Umbilical cord (tissue), 2 donors: ENCODE data around the gene MUC5AC. TPM values are rescaled to one million over a fixed set of nuclear protein-coding genes. Genes with fewer than 3 reads are reported as not detected.
"Not testable (repeated sequence)": the region's sequence is repeated elsewhere in the genome, so short reads cannot be mapped to it uniquely, and the experiment has no call there.

Experiments
- DNase-seq: peaks from one replicate; pipeline ENCODE4 v3.0.0-alpha.2; 2015; ENCODE audit warnings: low spot score
- total RNA-seq: library from RNA; depleted of rRNA; stranded (reverse); fragments of >200 nt; gene quantifications from one replicate; pipeline ENCODE4 v1.2.3, GENCODE V29; 2014; ENCODE audit warnings: low replicate concordance; ENCODE audit not compliant: insufficient read depth

The MUC5AC gene
- total RNA-seq, 1 donor from 2014 or later, result 1.4 TPM

GRCh38 chr11:1140642-1141490 is 16.9 kb upstream of the MUC5AC start:
- no peak for DNase-seq

- DNase-seq, result no peak
These were observed 11.4 kb upstream of the MUC5AC start for GRCh38 chr11:1146365-1146764.

GRCh38 chr11:1147792-1148191 is 10.0 kb upstream of the MUC5AC start:
- no peak for DNase-seq

GRCh38 chr11:1148752-1149180 is 9.0 kb upstream of the MUC5AC start:
- DNase-seq, result no peak

- DNase-seq, result no peak
These were observed 8.2 kb upstream of the MUC5AC start for GRCh38 chr11:1149545-1149944.

- no peak for DNase-seq
These were observed 7.6 kb upstream of the MUC5AC start for GRCh38 chr11:1150116-1150515.

GRCh38 chr11:1150769-1151365 is 6.9 kb upstream of the MUC5AC start:
- peak; percentile 9 for DNase-seq

GRCh38 chr11:1151366-1152315 is 6.1 kb upstream of the MUC5AC start:
- no peak for DNase-seq

GRCh38 chr11:1152316-1153104 is 5.2 kb upstream of the MUC5AC start:
- DNase-seq, result no peak

GRCh38 chr11:1153105-1153950 is 4.4 kb upstream of the MUC5AC start:
- DNase-seq, result no peak

- DNase-seq, result no peak
These were observed 3.7 kb upstream of the MUC5AC start for GRCh38 chr11:1153951-1154493.

GRCh38 chr11:1154656-1155055 is 3.1 kb upstream of the MUC5AC start:
- not testable (repeated sequence) for DNase-seq

- DNase-seq, result no peak
These were observed 2.5 kb upstream of the MUC5AC start for GRCh38 chr11:1155274-1155693.

GRCh38 chr11:1156506-1157340 is 1.0 kb upstream of the MUC5AC start:
- no peak for DNase-seq

GRCh38 chr11:1157341-1157644 is 460 bp upstream of the MUC5AC start:
- no peak for DNase-seq

- DNase-seq, result no peak
These were observed 1.1 kb downstream of the MUC5AC start for GRCh38 chr11:1158681-1159487.

GRCh38 chr11:1159488-1160220 is 1.9 kb downstream of the MUC5AC start:
- DNase-seq, result not testable (repeated sequence)
